ENCODE data around the gene KTN1. TPM values are rescaled to one million over a fixed set of nuclear protein-coding genes. Genes with fewer than 3 reads are reported as not detected.

Gene KTN1
- total RNA-seq, 1 donor = 210 TPM

- peak; percentile 71 for DNase-seq (ENCODE audit: low read depth)
- no peak for TF ChIP-seq CTCF (IDR thresholded peaks at IDR 0.05; ENCODE audit: insufficient read depth, low read length)
- no peak overlapping the region for H3K4me3 ChIP-seq (ENCODE audit: low read depth, low read length)
Observed at GRCh38 chr14:55711175-55711811, 131.3 kb downstream of the KTN1 start.

GRCh38 chr14:55712491-55712890 lies 132.5 kb downstream of the KTN1 start:
- DNase-seq (ENCODE audit: low read depth) = no peak
- H3K4me3 ChIP-seq (ENCODE audit: low read depth, low read length) = no peak overlapping the region
- no peak for TF ChIP-seq CTCF (IDR thresholded peaks at IDR 0.05; ENCODE audit: insufficient read depth, low read length)

- no peak overlapping the region for H3K4me3 ChIP-seq (ENCODE audit: low read depth, low read length)
- TF ChIP-seq CTCF (IDR thresholded peaks at IDR 0.05; ENCODE audit: insufficient read depth, low read length) = no peak
- no peak for DNase-seq (ENCODE audit: low read depth)
Observed at GRCh38 chr14:55713486-55713885, 133.5 kb downstream of the KTN1 start.

- H3K4me3 ChIP-seq (ENCODE audit: low read depth, low read length) = no peak overlapping the region
- peak; percentile 67 for DNase-seq (ENCODE audit: low read depth)
- TF ChIP-seq CTCF (IDR thresholded peaks at IDR 0.05; ENCODE audit: insufficient read depth, low read length) = no peak
Observed at GRCh38 chr14:55715889-55716288, 135.9 kb downstream of the KTN1 start.

GRCh38 chr14:55717621-55718020 lies 137.6 kb downstream of the KTN1 start:
- no peak for TF ChIP-seq CTCF (IDR thresholded peaks at IDR 0.05; ENCODE audit: insufficient read depth, low read length)
- H3K4me3 ChIP-seq (ENCODE audit: low read depth, low read length) = no peak overlapping the region
- DNase-seq (ENCODE audit: low read depth) = no peak

- TF ChIP-seq CTCF (IDR thresholded peaks at IDR 0.05; ENCODE audit: insufficient read depth, low read length) = no peak
- no peak overlapping the region for H3K4me3 ChIP-seq (ENCODE audit: low read depth, low read length)
- DNase-seq (ENCODE audit: low read depth) = no peak
Observed at GRCh38 chr14:55718551-55718950, 138.5 kb downstream of the KTN1 start.

GRCh38 chr14:55720796-55721195 lies 140.8 kb downstream of the KTN1 start:
- DNase-seq (ENCODE audit: low read depth) = no peak
- no peak overlapping the region for H3K4me3 ChIP-seq (ENCODE audit: low read depth, low read length)
- TF ChIP-seq CTCF (IDR thresholded peaks at IDR 0.05; ENCODE audit: insufficient read depth, low read length) = no peak

All from fibroblast of the aortic adventitia (primary cell).